ENCODE results near the gene TBX1. TPM values are rescaled to one million over a fixed set of nuclear protein-coding genes. Genes with fewer than 3 reads are reported as not detected.

The TBX1 gene
- total and polyA plus RNA-seq, 2 of the 13 experiments (the other 11 are each of a cell fraction or from before 2014, with no cell fraction given): not detected

DNA sequence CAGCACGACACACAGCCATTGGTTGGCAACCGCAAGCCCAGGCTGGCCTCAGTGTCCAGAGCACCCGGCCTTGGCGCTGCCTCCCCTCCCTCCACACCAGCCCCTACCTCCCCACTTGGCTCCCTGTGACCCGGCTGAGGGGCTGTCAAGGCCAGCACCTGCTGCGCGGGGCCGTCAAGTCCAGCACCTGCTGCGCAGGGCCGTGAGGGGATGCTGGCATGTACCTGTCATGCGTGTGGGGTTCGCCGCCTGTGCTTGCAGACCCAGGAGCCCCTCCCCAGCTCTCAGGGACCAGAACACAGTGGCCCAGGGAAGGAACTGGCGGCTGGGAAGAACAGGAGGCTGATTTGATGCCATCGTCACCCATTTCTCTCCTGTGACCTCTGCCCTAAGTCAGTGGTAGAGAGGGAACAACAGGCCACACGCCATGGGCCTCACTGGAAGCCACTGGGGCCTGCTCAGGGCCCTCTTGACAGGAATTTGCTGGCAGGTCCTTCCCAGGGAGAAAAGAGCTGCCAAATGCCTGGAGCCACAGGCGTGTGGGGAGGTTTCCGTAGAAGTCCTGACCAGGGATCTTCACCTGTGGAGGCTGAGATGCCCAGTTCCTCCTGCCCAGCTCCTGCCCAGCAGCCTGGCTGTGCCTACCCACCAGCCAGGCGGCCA, 37.6 kb downstream of the TBX1 start:
- CTCF ChIA-PET (ENCODE audit: low intra/inter-chr PET ratio, low total read pairs): no interaction called here
- H3K9me3 ChIP-seq (ENCODE audit: low read length): no peaks in the 10 kb centered on the region
- in situ Hi-C loops (cut with HindIII; ENCODE audit: extremely low pct_ligation_motif_present, low pct_unique_long_range_greater_than_20kb) (no loop called here), intact Hi-C loops (cut with micrococcal nuclease; ENCODE audit: unreplicated experiment) (no loop called here)
- no peak for DNase-seq (ENCODE audit: low spot score)
- no peaks in the 10 kb centered on the region for H3K36me3 ChIP-seq (replicated peaks in 1 of 2; ENCODE audit: control insufficient read depth in 1 of 2, insufficient read depth in 2 of 2, low read length in 2 of 2)
- TF ChIP-seq HNF4G (IDR thresholded peaks at IDR 0.05; ENCODE audit: borderline replicate concordance, low read depth, low read length) (no peak), HNF4G (CRISPR knock-in tag; IDR thresholded peaks at IDR 0.05; ENCODE audit: borderline replicate concordance, low read depth) (no peak), ZNF225 (CRISPR knock-in tag; IDR thresholded peaks at IDR 0.05) (no peak), REL (CRISPR knock-in tag; conservative IDR thresholded peaks at IDR 0.05) (0 out of 2 replicates have a peak, but pooled peaks have one; percentile 32), POLR2G (IDR thresholded peaks at IDR 0.05; ENCODE audit: low read depth, low read length) (no peak)
- H3K4me2 ChIP-seq (ENCODE audit: low read depth, low read length): no peak overlapping the region
- no peaks in the 10 kb centered on the region for H3K79me2 ChIP-seq (ENCODE audit: insufficient read depth, low read length)
- no peak overlapping the region for H3K27ac ChIP-seq (ENCODE audit: extremely low read length, insufficient read depth, low read length)
- POLR2A ChIA-PET: no interaction called here
- no peak overlapping the region for H3K4me3 ChIP-seq (replicated peaks in 1 of 3; ENCODE audit: insufficient read depth in 1 of 3, low read depth in 2 of 3, low read length in 3 of 3)
- WGBS (ENCODE audit: low lambda C conversion rate): 84% methylated on average over 9 of the region's 19 CpGs
- H4K20me1 ChIP-seq (ENCODE audit: insufficient read depth, low read length): no peaks in the 10 kb centered on the region
- H3K4me1 ChIP-seq (ENCODE audit: insufficient read depth, low read length): no peaks in the 10 kb centered on the region
- H2AFZ ChIP-seq (ENCODE audit: low read length): no peak overlapping the region
- no peak for FAIRE-seq
- no peak for ATAC-seq
- no TSS peak for BruUV-seq (replicated peaks)
- H3K9ac ChIP-seq (ENCODE audit: insufficient read depth, low read depth, low read length): no peak overlapping the region
- H3K27me3 ChIP-seq (ENCODE audit: control insufficient read depth in 1 of 2, insufficient read depth in 2 of 2, low read length in 2 of 2): no peaks in the 10 kb centered on the region

DNA sequence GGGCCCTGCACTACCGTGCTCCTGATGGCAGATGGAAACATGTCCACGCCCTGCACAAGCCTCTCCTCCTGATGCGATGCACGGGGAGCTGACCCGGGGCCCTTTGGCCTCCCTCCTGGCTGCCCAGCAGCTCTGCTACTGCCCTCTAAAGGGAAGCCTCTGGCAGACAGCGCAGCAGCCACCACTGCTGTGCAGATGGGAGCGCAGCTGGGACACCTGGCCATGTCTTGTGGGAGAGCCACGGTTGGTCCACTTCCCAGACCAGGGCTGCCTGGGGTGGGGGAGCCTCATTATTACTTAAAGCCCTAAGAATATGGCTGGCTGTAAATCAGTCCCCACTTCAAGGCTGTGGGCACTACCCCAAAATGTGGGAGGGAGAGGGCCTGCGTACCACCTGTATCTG, 38.3 kb downstream of the TBX1 start:
- Histone ChIP-seq H4K20me1 (ENCODE audit: insufficient read depth, low read length) (no peaks in the 10 kb centered on the region), H3K9ac (ENCODE audit: insufficient read depth, low read depth, low read length) (no peak overlapping the region), H3K4me1 (ENCODE audit: insufficient read depth, low read length) (no peaks in the 10 kb centered on the region), H3K9me3 (ENCODE audit: low read length) (no peaks in the 10 kb centered on the region), H3K36me3 (replicated peaks in 1 of 2; ENCODE audit: control insufficient read depth in 1 of 2, insufficient read depth in 2 of 2, low read length in 2 of 2) (no peaks in the 10 kb centered on the region), H3K4me2 (ENCODE audit: low read depth, low read length) (no peak overlapping the region), H2AFZ (ENCODE audit: low read length) (no peak overlapping the region), H3K27me3 (ENCODE audit: control insufficient read depth in 1 of 2, insufficient read depth in 2 of 2, low read length in 2 of 2) (no peaks in the 10 kb centered on the region), H3K4me3 (replicated peaks in 1 of 3; ENCODE audit: insufficient read depth in 1 of 3, low read depth in 2 of 3, low read length in 3 of 3) (no peak overlapping the region), H3K79me2 (ENCODE audit: insufficient read depth, low read length) (no peaks in the 10 kb centered on the region), H3K27ac (ENCODE audit: extremely low read length, insufficient read depth, low read length) (no peak overlapping the region)
- intact Hi-C loops (cut with micrococcal nuclease; ENCODE audit: unreplicated experiment): no loop called here
- ATAC-seq (peak; percentile 49), FAIRE-seq (no peak), DNase-seq (ENCODE audit: low spot score) (no peak)
- POLR2A ChIA-PET: no interaction called here
- 40% methylated on average over 4 of the region's 9 CpGs for WGBS (ENCODE audit: low lambda C conversion rate)
- BruUV-seq (replicated peaks): no TSS peak
- CTCF ChIA-PET (ENCODE audit: low intra/inter-chr PET ratio, low total read pairs): no interaction called here
- in situ Hi-C loops (cut with HindIII; ENCODE audit: extremely low pct_ligation_motif_present, low pct_unique_long_range_greater_than_20kb): no loop called here
- TF ChIP-seq, protein P1, sequence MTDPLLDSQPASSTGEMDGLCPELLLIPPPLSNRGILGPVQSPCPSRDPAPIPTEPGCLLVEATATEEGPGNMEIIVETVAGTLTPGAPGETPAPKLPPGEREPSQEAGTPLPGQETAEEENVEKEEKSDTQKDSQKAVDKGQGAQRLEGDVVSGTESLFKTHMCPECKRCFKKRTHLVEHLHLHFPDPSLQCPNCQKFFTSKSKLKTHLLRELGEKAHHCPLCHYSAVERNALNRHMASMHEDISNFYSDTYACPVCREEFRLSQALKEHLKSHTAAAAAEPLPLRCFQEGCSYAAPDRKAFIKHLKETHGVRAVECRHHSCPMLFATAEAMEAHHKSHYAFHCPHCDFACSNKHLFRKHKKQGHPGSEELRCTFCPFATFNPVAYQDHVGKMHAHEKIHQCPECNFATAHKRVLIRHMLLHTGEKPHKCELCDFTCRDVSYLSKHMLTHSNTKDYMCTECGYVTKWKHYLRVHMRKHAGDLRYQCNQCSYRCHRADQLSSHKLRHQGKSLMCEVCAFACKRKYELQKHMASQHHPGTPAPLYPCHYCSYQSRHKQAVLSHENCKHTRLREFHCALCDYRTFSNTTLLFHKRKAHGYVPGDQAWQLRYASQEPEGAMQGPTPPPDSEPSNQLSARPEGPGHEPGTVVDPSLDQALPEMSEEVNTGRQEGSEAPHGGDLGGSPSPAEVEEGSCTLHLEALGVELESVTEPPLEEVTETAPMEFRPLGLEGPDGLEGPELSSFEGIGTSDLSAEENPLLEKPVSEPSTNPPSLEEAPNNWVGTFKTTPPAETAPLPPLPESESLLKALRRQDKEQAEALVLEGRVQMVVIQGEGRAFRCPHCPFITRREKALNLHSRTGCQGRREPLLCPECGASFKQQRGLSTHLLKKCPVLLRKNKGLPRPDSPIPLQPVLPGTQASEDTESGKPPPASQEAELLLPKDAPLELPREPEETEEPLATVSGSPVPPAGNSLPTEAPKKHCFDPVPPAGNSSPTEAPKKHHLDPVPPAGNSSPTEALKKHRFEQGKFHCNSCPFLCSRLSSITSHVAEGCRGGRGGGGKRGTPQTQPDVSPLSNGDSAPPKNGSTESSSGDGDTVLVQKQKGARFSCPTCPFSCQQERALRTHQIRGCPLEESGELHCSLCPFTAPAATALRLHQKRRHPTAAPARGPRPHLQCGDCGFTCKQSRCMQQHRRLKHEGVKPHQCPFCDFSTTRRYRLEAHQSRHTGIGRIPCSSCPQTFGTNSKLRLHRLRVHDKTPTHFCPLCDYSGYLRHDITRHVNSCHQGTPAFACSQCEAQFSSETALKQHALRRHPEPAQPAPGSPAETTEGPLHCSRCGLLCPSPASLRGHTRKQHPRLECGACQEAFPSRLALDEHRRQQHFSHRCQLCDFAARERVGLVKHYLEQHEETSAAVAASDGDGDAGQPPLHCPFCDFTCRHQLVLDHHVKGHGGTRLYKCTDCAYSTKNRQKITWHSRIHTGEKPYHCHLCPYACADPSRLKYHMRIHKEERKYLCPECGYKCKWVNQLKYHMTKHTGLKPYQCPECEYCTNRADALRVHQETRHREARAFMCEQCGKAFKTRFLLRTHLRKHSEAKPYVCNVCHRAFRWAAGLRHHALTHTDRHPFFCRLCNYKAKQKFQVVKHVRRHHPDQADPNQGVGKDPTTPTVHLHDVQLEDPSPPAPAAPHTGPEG (CRISPR knock-in tag; IDR thresholded peaks at IDR 0.05): no peak
- TF ChIP-seq, protein P2, sequence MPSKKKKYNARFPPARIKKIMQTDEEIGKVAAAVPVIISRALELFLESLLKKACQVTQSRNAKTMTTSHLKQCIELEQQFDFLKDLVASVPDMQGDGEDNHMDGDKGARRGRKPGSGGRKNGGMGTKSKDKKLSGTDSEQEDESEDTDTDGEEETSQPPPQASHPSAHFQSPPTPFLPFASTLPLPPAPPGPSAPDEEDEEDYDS (CRISPR knock-in tag; IDR thresholded peaks at IDR 0.05): no peak
- TF ChIP-seq, protein P3, sequence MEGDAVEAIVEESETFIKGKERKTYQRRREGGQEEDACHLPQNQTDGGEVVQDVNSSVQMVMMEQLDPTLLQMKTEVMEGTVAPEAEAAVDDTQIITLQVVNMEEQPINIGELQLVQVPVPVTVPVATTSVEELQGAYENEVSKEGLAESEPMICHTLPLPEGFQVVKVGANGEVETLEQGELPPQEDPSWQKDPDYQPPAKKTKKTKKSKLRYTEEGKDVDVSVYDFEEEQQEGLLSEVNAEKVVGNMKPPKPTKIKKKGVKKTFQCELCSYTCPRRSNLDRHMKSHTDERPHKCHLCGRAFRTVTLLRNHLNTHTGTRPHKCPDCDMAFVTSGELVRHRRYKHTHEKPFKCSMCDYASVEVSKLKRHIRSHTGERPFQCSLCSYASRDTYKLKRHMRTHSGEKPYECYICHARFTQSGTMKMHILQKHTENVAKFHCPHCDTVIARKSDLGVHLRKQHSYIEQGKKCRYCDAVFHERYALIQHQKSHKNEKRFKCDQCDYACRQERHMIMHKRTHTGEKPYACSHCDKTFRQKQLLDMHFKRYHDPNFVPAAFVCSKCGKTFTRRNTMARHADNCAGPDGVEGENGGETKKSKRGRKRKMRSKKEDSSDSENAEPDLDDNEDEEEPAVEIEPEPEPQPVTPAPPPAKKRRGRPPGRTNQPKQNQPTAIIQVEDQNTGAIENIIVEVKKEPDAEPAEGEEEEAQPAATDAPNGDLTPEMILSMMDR (CRISPR knock-in tag; IDR thresholded peaks at IDR 0.05): peak; percentile 26; the same call in 1 of the 2 replicates
- no peak for TF ChIP-seq HES4 (CRISPR knock-in tag; IDR thresholded peaks at IDR 0.05; ENCODE audit: borderline replicate concordance)
- TF ChIP-seq ZSCAN21 (CRISPR knock-in tag; IDR thresholded peaks at IDR 0.05; ENCODE audit: borderline replicate concordance): no peak
